ENCODE results near the gene GTPBP6.
"Not testable (repeated sequence)": the region's sequence is repeated elsewhere in the genome, so short reads cannot be mapped to it uniquely, and the experiment has no call there.

The GTPBP6 gene

DNA sequence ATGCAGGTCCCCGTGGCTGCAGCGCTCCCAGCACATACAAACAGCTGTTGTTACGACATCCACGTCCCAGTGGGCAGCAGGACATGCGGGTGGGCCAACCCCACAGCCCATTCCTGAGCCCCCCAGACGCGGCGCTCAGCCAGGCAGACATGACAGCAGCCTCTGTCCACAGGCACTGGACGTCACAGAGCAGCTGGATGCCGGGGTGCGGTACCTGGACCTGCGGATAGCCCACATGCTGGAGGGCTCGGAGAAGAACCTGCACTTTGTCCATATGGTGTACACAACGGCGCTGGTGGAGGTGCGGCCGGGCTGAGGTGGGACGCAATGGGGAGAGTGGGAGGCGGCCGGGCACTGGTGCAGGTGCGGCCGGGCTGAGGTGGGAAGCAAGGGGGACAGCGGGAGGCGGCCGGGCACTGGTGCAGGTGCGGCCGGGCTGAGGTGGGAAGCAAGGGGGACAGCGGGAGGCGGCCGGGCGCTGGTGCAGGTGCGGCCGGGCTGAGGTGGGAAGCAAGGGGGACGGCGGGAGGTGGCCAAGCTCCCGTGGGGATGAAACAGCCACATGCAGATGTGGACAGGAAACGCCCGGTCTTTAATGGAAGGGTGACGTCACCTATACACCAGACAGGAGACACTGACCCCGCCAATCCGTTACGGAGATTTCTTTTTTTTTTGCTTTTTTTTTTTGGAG, 28.0 kb downstream of the GTPBP6 start:
- no peak for DNase-seq (ENCODE audit: low spot score)

- no peak for DNase-seq (ENCODE audit: low spot score)
These were observed 30.0 kb downstream of the GTPBP6 start for GRCh38 chrX:288561-288991.

GRCh38 chrX:287670-288069, 30.9 kb downstream of the GTPBP6 start:
- DNase-seq (ENCODE audit: low spot score): no peak

DNA sequence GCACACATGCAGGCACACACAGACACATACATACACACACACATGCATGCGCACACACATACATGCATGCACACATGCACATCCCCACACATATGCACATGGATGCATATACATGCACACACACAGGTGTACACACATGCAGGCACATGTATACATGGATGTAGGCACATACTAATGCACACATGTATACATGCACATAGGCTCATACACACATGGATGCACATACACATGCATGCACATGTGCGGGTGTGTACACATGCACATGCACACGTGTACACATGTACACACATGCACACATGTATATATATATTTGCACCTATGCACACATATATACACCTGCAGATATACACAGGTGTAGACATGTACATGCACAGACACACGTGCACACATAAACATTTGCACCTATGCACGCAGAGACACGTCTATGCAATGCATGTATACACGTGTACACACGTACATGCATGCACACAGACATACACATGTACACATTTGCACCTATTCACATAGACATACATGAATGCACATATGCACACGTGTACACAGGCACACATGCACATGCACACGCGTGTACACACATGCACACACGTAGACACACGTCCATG, 33.4 kb downstream of the GTPBP6 start:
- no peak for DNase-seq (ENCODE audit: low spot score)

DNA sequence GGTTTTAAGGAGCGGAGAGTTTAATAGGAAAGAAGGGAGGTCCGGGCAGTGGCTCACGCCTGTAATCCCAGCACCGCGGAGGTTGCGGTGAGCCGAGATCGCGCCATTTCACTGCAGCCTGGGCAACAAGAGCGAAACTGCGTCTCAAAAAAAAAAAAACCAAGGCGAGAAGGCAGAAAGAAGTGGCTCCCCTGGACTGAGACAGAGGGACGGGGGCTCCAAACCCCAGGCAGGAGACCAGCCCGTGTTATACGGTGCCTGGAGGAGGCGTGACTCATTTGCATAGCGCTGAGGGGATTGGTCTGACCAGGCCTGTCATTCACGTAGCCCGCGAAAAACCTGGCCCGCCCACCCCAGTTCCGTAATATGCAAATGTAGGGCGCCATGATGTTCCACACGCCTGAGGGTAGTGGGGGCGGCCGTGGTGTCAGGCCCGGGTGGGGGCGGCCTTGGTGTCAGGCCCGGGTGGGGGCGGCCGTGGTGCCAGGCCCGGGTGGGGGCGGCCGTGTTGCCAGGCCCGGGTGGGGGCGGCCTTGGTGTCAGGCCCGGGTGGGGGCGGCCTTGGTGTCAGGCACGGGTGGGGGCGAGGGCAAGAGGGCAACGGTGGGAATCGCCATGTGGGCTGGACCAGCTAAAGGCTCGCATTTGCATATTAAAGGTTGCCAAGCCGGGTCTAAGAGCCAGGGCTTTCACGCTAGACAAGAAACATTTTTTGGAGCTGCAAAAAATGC, 35.3 kb downstream of the GTPBP6 start:
- DNase-seq (ENCODE audit: low spot score): peak; percentile 86

- DNase-seq (ENCODE audit: low spot score): not testable (repeated sequence)
These were observed 36.5 kb downstream of the GTPBP6 start for GRCh38 chrX:282000-282681.

GRCh38 chrX:281166-281999, 37.2 kb downstream of the GTPBP6 start, which contains the start of gene PLCXD1:
Gene PLCXD1 (plus strand): TSS chrX:281381. CDS start chrX:284188, 2,807 bp downstream.
- no peak for DNase-seq (ENCODE audit: low spot score)

DNA sequence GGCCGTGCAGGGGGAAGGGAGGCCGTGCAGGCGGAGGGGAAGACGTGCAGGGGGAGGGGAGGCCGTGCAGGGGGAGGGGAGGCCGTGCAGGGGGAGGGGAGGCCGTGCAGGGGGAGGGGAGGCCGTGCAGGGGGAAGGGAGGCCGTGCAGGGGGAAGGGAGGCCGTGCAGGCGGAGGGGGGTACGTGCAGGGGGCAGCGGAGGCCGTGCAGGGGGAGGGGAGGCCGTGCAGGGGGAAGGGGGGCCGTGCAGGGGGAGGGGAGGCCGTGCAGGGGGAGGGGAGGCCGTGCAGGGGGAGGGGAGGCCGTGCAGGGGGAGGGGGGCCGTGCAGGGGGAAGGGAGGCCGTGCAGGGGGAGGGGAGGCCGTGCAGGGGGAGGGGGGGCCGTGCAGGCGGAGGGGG, 37.9 kb downstream of the GTPBP6 start:
- not testable (repeated sequence) for DNase-seq (ENCODE audit: low spot score)

DNA sequence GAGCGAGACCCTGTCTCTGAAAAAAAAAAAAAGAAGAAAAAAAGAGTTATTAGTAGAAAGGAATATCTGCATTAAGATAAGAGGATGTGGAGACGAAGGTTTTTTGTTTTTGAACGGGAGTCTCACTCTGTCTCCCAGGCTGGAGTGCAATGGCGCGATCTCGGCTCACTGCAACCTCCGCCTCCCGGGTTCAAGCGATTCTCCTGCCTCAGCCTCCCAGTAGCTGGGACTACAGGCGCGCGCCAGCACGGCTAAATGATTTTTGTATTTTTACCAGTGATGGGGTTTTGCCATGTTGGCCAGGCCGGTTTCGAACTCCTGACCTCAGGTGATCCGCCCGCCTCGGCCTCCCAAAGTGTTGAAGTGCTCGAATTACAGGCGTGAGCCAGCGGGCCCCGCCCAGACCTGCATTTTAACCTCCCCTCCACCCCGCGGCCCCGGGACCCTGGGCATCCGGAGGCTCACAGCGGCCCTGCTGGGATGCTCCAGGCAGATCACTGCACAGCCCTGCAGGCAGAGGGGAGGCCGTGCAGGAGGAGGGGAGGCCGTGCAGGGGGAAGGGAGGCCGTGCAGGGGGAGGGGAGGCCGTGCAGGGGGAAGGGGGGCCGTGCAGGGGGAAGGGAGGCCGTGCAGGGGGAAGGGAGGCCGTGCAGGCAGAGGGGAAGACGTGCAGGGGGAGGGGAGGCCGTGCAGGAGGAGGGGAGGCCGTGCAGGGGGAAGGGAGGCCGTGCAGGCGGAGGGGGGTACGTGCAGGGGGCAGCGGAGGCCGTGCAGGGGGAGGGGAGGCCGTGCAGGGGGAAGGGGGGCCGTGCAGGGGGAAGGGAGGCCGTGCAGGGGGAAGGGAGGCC, 38.6 kb downstream of the GTPBP6 start:
- not testable (repeated sequence) for DNase-seq (ENCODE audit: low spot score)

DNA sequence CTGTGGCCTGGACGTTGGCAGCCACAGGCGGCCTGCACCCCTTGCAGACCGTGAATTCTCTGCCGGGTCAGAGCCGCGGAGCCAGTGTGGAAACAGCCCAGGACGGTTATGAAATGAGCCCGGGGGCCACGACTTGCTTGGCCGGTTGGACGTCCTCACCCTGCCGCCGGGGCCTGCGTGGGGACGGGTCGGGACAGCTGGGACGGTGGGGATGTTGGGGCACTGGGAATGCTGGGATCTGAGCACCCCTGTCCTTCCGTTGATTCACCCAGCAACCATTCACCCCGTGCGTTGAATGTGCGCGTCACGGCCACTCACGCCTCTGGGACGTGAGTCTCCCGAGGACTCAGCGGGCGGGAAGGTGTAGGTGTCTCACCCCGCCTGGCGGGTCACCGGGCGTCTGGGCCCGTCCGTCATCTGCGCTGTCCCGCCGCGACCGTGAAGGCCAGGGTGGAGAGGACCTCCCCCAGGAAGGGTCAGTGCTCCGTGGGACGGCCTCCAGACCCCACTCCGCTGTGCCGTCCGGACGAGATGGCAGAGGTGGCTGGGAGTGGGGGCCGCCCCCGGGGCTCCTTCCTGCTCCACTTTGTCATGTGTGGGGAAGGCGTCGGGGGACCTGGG, 41.9 kb downstream of the GTPBP6 start:
- DNase-seq (ENCODE audit: low spot score): peak; percentile 67

DNA sequence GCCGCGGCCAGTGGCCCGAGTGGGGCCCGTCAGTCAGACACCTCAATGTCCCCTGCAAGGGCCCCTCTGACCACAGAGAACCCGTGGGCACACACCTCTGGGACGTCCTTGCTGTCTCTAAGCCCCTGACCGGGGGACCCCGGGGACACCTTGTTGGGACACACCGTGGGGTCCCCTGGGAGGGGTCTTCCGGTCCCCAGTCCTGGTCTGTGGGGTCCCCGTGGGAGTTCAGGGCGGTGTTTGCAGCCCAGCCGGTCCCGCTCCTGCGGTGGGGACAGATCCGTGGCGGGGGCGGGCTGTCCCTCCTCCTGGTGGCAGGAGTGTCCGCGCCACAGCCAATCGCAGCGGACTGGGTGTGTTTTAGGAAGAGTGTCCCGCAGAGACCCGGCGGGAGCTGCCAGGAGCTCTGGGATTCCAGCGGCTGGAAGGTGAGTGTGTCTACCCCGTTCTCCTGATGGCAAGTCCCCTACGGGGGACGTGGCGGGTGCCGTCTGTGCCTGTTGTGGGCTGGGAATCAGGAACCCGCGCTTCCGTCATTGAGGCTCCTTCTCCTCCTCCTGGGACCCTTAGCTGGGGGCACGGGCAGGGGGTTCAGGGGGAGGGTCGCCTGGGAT, 42.5 kb downstream of the GTPBP6 start:
- DNase-seq (ENCODE audit: low spot score): peak; percentile 91

DNA sequence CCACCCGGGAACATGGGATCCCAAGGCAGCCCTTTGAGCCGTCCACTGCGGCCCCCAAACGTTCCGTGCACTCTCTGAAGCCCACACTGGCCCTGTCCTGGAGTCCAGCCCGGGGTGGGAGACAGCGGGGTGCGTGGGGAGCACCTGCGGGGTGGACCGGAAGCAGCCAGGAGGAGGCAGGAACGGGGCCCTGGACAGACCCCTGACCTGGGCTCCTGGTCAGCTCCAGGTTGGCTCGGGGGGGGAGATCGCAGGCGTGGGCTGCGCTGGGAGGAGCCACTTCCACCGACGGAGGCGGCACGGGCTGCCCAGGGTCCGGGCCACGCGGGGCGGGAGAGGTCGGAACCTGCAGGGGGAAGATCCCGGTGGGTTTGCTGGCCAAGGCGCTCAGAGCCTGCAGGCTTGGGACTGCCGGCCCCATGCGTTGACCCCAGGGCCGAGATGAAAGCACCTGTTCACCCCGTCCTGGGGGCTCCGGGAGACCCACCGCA, 43.1 kb downstream of the GTPBP6 start:
- no peak for DNase-seq (ENCODE audit: low spot score)

DNA sequence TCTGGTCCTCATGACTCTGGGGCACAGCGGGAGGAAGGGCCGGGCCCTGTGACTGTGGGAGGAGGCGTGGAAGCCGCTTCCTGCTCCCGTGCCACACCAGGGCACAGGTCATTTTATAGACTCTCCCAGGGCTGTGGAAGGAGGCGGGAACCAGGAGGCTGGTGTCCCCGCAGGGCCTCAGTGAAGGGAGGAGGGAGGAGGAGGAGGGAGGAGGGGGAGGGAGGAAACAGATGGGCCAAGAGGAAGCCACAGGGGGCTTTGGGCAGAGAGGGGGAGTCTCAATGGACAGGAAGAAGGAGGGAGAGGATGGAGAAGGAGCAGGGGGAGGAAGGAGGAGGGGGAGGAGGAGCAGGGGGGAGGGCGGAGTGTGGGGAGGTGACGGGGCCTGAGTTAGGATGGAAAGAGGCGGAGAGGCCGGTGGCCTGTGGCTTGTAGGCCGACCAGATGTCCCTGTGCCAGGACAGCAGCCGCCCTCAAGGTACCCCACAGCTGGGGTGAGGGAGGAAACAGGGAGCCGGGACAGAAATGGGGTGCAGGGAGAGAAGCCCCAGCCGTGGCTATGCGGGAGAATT, 43.6 kb downstream of the GTPBP6 start:
- no peak for DNase-seq (ENCODE audit: low spot score)

- DNase-seq (ENCODE audit: low spot score): no peak
These were observed 47.7 kb downstream of the GTPBP6 start for GRCh38 chrX:270848-271367.

- DNase-seq (ENCODE audit: low spot score): no peak
These were observed 50.8 kb downstream of the GTPBP6 start for GRCh38 chrX:267771-268261.

- DNase-seq (ENCODE audit: low spot score): no peak
These were observed 53.1 kb downstream of the GTPBP6 start for GRCh38 chrX:265502-265901.

GRCh38 chrX:264634-265455, 53.8 kb downstream of the GTPBP6 start:
- no peak for DNase-seq (ENCODE audit: low spot score)

- DNase-seq (ENCODE audit: low spot score): not testable (repeated sequence)
These were observed 54.6 kb downstream of the GTPBP6 start for GRCh38 chrX:264006-264405.

All from GM03348 (cell line).